Esophagus (tissue), 2 donors: Measurements from ENCODE around the gene FEM1C. TPM values are rescaled to one million over a fixed set of nuclear protein-coding genes. Genes with fewer than 3 reads are reported as not detected.

Experiments used
- H3K27ac ChIP-seq, 2 donors: one replicate each; pipeline ENCODE4 v1.5.1; 2013; ENCODE audit warnings: low read depth in 2 of 2, mild to moderate bottlenecking in 2 of 2, inconsistent platforms in 1 of 2, low read length in 1 of 2, moderate library complexity in 1 of 2
- H3K27me3 ChIP-seq, 2 donors: one replicate each; pipeline ENCODE4 v1.6.1; 2013; ENCODE audit warnings: low read length in 2 of 2, control low read depth in 1 of 2, mild to moderate bottlenecking in 1 of 2; ENCODE audit not compliant: insufficient read depth in 2 of 2, control insufficient read depth in 1 of 2
- H3K36me3 ChIP-seq, 2 donors: one replicate each; pipeline ENCODE4 v1.6.1; 2013; ENCODE audit warnings: low read length in 1 of 2; ENCODE audit not compliant: control insufficient read depth in 2 of 2, insufficient read depth in 2 of 2
- H3K4me1 ChIP-seq, 2 donors: one replicate each; pipeline ENCODE4 v1.6.1; 2013; ENCODE audit warnings: low read length in 1 of 2; ENCODE audit not compliant: control insufficient read depth in 2 of 2, insufficient read depth in 2 of 2
- H3K4me3 ChIP-seq, 2 donors: one replicate each; pipeline ENCODE4 v1.5.1; 2013; ENCODE audit warnings: low read length in 2 of 2, mild to moderate bottlenecking in 2 of 2, low read depth in 1 of 2, moderate library complexity in 1 of 2
- H3K9me3 ChIP-seq, 2 donors: one replicate each; pipeline ENCODE4 v1.6.1; 2013; ENCODE audit warnings: mild to moderate bottlenecking in 2 of 2, low read depth in 1 of 2, low read length in 1 of 2, moderate library complexity in 1 of 2; ENCODE audit not compliant: control insufficient read depth in 2 of 2, insufficient read depth in 1 of 2
- WGBS, 2 donors: extraction: QIAGEN DNeasy Blood & Tissue Kit; methylation state at CpG; one replicate each; pipeline ENCODE4 v1.1.7; 2013; 5-methylcytosine and 5-hydroxymethylcytosine counted together
- polyA plus RNA-seq, 2 donors: library from polyadenylated mRNA; stranded (reverse); fragments of 200-250 nt; gene quantifications; one replicate each; pipeline ENCODE4 v1.2.3, GENCODE V29; 2013
- donor health status: healthy with polysubstance abuse.
- donor health status: Bipolar disorder and iron deficiency.

Gene FEM1C
- polyA plus RNA-seq, 2 donors: 4.6 to 6.8 TPM

DNA sequence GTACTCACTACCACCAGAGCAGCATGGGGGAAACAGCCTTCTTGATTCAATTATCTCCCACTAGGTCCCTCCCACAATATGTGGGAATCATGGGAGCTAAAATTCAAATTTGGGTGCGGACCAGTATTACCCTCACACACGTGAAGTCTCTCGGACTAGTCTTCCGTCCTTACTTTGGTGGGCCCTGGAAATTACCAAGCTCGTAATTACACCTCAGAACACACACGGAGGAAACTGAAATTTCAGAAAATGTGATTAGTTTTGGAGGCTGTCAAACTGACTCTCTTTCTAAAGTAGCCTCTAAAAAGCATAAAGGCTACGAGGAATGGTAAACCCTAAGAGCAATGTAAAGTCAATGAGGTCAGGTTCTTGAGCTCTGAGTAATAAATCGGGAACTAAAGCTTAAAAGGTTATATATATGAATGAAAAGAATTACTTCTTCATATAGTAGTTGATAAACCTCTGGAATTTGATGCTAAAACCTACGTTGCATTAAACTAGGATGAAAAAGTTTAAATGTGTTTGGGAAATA lies 842 bp upstream of the FEM1C start:
- H3K27me3 ChIP-seq: no peaks in the 10 kb centered on the region
- peaks cover 0 to 3% of the 10 kb centered on the region in 2 donors for H3K4me1 ChIP-seq
- H3K36me3 ChIP-seq: no peaks in the 10 kb centered on the region
- 97 to 98% methylated on average over 9 of the region's 9 CpGs for WGBS, 2 donors
- peak overlapping the region; percentile 58 to 61 for H3K27ac ChIP-seq
- peaks cover 0 to 6% of the 10 kb centered on the region in 2 donors for H3K9me3 ChIP-seq
- H3K4me3 ChIP-seq: no peak overlapping the region

DNA sequence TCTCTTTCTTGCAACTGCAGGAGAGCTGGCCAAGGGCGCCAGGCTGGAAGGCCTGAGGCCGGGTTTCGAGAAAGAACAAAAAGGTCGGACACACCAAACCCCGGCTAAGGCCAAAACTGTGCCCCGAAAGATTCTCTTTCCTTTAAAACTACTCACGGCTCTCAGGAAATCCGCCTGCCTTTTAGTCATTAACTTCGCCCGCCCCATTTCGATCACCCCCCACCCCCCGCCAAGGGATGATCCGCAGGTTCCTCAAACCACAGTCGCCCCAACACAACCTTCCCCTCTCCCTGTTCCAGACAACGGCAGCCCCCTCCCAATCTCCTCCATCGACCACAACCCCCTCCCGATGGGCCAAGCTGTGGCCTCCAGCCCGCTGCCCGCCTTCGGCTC lies 536 bp downstream of the FEM1C start:
- peaks cover 0 to 3% of the 10 kb centered on the region in 2 donors for H3K4me1 ChIP-seq
- 0 to 1% methylated on average over 20 of the region's 20 CpGs for WGBS, 2 donors
- H3K27me3 ChIP-seq: no peaks in the 10 kb centered on the region
- peak overlapping the region; percentile 68 to 88 for H3K4me3 ChIP-seq
- no peaks in the 10 kb centered on the region for H3K36me3 ChIP-seq
- peak overlapping the region; percentile 93 to 94 for H3K27ac ChIP-seq
- peaks cover 0 to 6% of the 10 kb centered on the region in 2 donors for H3K9me3 ChIP-seq

DNA sequence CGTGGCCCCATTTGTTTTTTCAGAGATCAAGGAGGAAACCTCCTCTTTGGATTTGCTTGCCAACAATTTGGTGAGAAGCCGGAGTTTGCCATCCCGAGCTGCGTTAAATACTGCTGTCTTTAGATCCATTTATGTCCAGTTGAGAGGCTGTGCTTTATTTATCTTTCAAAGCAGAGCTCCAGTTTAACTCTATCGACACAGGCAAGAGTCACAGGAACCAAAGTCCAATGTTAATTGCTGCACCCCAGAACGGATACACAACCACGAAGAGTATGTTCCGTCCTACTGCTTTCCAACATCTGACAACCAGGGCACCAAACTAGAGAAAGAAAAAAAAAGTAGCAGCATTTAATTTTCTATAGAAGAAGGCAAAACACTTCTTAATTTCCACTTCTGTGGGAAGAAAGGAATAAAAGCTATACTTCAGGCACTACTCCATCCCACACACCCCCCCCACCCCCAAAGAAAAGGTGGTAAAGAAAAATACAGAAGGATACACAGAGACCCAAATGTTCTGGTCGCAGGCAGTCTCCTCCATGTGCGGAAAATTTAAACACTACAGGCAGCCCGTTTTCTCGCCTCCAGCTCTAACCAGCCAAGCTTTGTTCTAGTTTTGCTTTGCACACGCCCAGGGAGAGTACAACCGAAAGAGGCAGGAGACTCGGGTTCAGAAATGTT lies 1.1 kb downstream of the FEM1C start:
- Histone ChIP-seq H3K36me3 (no peaks in the 10 kb centered on the region), H3K27ac (peak overlapping the region; percentile 93 to 94), H3K27me3 (no peaks in the 10 kb centered on the region), H3K4me3 (peak overlapping the region; percentile 68 to 88), H3K4me1 (peaks cover 0 to 3% of the 10 kb centered on the region in 2 donors), H3K9me3 (peaks cover 0 to 6% of the 10 kb centered on the region in 2 donors)
- WGBS, 2 donors: 4 to 5% methylated on average over 15 of the region's 15 CpGs

DNA sequence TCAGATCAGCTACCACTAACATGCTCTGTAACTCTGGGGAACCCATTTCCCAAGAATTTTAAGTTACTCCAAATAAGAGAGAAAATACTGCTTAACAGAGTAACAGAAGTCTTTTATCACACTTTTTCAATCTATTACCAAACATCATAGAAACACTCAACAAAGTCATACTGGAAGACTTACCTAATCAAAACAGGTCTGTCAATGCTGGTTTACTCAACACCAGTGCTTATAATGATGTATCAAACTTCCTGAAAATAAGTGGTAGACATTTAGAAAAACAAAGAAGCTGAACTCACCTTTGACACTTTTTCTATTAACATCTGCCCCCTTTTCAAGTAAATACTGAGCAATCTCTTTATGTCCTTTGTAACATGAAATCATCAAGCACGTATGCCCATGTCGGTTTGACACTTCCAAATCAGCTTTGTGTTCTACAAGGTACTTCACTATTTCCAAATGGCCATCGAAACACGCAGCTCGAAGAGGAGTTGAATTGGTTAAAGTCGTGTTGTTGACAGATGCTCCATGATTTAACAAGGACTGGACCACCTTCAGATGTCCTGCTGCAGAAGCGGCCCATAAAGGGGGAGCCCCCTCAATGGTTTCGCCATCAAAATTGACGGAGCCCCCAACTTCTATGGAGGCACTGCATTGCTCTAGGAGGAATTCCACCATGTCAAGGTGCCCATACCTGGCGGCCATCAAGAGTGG lies 1.8 kb downstream of the FEM1C start:
- Histone ChIP-seq H3K36me3 (no peaks in the 10 kb centered on the region), H3K27me3 (no peaks in the 10 kb centered on the region), H3K27ac (peak overlapping the region; percentile 93 to 94), H3K4me3 (peak overlapping the region; percentile 68 to 88), H3K4me1 (peaks cover 0 to 3% of the 10 kb centered on the region in 2 donors), H3K9me3 (peaks cover 0 to 6% of the 10 kb centered on the region in 2 donors)
- WGBS, 2 donors: 40 to 47% methylated on average over 10 of the region's 10 CpGs

DNA sequence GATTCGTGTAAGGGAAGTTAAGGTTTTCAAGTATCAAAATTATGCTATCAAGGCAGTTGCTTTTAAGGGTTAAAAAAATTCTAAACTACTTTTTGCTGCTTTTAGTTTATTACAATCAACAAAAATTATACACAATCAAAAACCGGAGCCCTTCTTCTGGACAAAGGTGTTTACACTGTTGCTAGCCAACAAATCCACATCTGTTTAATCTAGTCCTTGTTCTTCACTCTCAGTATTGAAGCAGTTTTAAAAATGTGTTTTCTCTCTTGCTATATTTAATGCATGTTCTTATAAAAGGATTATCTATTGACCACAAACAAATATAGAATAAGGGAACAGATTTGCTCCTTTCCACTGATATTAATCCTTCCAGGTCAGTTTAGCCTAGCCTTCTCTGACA lies 2.5 kb downstream of the FEM1C start:
- Histone ChIP-seq H3K4me1 (peaks cover 0 to 3% of the 10 kb centered on the region in 2 donors), H3K27ac (no peak overlapping the region)
- WGBS, 2 donors: 11 to 12% methylated on average over 2 of the region's 2 CpGs

DNA sequence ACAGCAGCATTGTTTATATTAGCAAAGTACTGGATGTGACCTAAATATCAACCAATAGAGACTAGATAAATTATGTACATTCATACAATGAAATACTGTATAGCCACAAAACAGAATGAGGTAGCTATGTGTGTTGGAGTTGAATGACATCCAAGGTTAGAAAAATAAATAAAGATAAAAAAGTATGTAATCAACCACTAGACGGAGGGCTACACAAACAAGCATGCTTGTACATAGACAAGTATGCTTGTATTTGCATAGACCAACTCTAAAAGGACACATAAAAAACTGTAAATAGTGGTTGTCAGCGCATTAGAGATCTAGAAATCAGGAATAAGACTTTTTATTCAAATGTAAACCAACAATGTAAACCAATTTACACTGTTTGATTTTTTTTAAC lies 3.0 kb downstream of the FEM1C start:
- Histone ChIP-seq H3K27ac (no peak overlapping the region), H3K4me1 (peaks cover 0 to 3% of the 10 kb centered on the region in 2 donors)
- 22 to 27% methylated on average over 2 of the region's 2 CpGs for WGBS, 2 donors

More for the DNA sequence above, 2.5 kb downstream of the FEM1C start:
- peaks cover 0 to 6% of the 10 kb centered on the region in 2 donors for H3K9me3 ChIP-seq
- H3K36me3 ChIP-seq: no peaks in the 10 kb centered on the region
- H3K27me3 ChIP-seq: no peaks in the 10 kb centered on the region
- H3K4me3 ChIP-seq: peak overlapping the region in 1 of 2 donors; percentile 68

DNA sequence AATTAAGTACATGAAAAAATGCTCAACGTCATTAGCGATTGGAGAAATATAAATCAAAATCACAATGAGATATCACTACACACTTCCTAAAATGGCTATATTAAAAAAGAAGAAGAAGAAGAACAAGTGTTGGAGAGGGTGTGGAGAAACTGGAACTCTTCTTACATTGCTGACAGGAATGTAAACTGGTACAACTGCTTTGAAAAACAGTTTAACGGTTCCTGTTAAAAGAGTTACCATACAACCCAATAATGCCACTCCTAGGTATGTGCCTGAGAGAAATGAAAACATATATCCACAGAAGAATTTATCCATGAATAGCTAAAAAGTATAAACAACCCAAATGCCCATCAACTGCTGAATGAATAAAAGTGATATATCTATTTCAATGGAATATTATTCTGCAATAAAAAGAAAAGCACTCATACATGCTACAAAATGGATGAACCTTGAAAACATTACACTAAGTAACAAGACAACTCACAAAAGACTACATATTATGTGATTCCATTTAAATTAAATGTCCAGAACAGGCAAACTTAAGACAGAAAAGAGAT lies 9.0 kb downstream of the FEM1C start:
- no peaks in the 10 kb centered on the region for H3K4me1 ChIP-seq
- no peak overlapping the region for H3K4me3 ChIP-seq
- 90 to 91% methylated on average over 3 of the region's 3 CpGs for WGBS, 2 donors
- H3K27me3 ChIP-seq: no peaks in the 10 kb centered on the region
- no peaks in the 10 kb centered on the region for H3K36me3 ChIP-seq
- H3K27ac ChIP-seq: no peak overlapping the region
- no peaks in the 10 kb centered on the region for H3K9me3 ChIP-seq

More for the DNA sequence above, 3.0 kb downstream of the FEM1C start:
- Histone ChIP-seq H3K36me3 (no peaks in the 10 kb centered on the region), H3K9me3 (peaks cover 0 to 6% of the 10 kb centered on the region in 2 donors), H3K27me3 (no peaks in the 10 kb centered on the region), H3K4me3 (peak overlapping the region in 1 of 2 donors; percentile 68)

DNA sequence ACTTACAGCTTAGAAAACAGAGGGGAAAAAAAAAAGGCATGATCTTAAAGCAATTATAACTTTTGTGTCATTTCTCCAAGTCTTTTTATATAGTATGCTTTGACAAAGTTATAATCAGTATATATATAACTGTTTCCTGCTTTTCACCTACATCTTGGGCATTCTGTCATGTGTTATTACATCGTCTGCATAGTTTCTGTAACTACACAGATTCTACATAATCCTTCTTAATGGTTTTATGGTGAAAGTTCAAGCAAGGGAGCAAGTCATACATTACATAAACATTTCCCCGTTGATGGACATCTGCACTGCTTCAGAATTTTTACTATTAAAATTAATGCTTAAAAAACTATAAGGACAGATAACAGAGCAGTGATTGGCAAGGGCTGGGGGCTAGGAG lies 12.1 kb downstream of the FEM1C start:
- 37 to 38% methylated on average over 2 of the region's 2 CpGs for WGBS, 2 donors
- H3K27ac ChIP-seq: no peak overlapping the region
- no peaks in the 10 kb centered on the region for H3K9me3 ChIP-seq
- H3K4me3 ChIP-seq: no peak overlapping the region
- H3K27me3 ChIP-seq: no peaks in the 10 kb centered on the region
- no peaks in the 10 kb centered on the region for H3K4me1 ChIP-seq
- H3K36me3 ChIP-seq: no peaks in the 10 kb centered on the region

DNA sequence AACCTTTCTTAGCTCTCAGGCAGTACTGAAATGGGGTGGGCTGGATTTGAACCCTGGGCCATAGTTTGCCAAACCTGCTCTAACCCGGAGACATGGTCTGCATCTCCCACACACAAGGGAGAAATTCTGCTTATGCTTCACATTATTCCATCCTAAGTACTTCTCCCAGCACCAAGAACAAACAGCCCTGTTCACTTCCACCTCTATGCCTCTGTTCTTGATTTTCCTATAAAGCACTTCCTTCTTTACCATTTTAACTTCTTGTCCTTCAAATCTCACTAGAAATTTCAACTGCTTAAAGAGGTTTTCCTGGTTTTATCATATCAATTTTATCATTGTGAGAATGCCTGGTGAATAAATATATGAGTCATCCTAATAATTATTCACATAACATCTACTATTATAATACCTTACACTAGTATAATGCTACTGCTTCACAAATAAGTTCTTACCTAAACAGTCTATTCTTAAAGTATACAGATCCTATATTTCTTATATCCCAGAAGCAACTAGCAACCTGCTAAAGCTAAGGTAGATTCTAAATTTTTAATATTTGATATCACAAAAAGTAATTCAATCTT lies 12.7 kb downstream of the FEM1C start:
- Histone ChIP-seq H3K4me3 (no peak overlapping the region), H3K4me1 (no peaks in the 10 kb centered on the region), H3K27ac (no peak overlapping the region), H3K9me3 (no peaks in the 10 kb centered on the region), H3K27me3 (no peaks in the 10 kb centered on the region), H3K36me3 (no peaks in the 10 kb centered on the region)
- WGBS, 2 donors: 68 to 82% methylated on average over 1 of the region's 1 CpG
